GM12864 (cell line): ENCODE data around the gene RGL1.

Experiments used
- DNase-seq: peaks from one replicate; pipeline ENCODE4 v3.0.0-alpha.2; 2011; ENCODE audit warnings: low read depth
- H3K4me3 ChIP-seq: 2 replicates; pipeline ENCODE4 v1.5.1; 2011; ENCODE audit warnings: mild to moderate bottlenecking, low read depth, low read length, control low read depth
- TF ChIP-seq, protein P1 (sequence below): IDR thresholded peaks from 2 replicates; pipeline ENCODE4 v1.5.1; 2011; ENCODE audit warnings: low read depth, mild to moderate bottlenecking, moderate library complexity, low read length, control low read depth, inconsistent platforms; ENCODE audit errors: missing control alignments

RGL1 gene

DNA sequence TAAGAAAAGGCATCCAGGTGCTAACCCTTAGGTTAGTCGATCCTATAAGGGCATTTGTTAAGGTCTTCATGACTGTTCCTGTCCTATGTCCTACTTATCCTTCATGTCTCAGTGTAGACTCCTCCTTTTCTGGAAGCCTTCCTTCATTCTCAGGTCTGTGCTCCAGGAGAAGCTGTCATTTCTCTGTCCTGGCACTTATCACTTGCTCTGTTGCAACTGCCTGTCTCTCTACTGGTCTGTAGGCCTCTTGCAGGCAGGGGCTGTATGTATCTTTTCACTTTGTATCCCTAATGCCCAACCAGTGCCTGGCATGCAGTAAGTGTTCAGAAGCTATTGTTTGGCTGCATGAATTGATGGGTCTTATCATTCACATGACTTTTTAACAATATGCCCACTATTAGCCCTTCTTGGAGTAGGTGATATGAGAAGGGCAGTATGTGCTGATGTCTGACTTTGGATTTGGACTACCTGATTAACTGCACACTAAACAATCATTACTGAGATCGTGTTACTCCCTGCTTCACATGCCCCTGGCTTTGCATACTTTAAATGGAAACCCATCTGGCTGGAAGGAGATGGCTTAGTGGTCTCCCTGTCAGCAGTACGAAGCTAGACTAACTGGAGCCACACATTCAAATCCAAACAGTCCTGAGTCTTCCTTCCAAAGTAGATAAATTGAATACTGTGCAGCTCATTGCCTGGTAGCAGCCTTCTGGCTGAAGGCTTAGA, 88.8 kb downstream of the RGL1 start:
- no peak for DNase-seq
- TF ChIP-seq, protein P1, sequence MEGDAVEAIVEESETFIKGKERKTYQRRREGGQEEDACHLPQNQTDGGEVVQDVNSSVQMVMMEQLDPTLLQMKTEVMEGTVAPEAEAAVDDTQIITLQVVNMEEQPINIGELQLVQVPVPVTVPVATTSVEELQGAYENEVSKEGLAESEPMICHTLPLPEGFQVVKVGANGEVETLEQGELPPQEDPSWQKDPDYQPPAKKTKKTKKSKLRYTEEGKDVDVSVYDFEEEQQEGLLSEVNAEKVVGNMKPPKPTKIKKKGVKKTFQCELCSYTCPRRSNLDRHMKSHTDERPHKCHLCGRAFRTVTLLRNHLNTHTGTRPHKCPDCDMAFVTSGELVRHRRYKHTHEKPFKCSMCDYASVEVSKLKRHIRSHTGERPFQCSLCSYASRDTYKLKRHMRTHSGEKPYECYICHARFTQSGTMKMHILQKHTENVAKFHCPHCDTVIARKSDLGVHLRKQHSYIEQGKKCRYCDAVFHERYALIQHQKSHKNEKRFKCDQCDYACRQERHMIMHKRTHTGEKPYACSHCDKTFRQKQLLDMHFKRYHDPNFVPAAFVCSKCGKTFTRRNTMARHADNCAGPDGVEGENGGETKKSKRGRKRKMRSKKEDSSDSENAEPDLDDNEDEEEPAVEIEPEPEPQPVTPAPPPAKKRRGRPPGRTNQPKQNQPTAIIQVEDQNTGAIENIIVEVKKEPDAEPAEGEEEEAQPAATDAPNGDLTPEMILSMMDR = no peak
- no peak overlapping the region for H3K4me3 ChIP-seq

DNA sequence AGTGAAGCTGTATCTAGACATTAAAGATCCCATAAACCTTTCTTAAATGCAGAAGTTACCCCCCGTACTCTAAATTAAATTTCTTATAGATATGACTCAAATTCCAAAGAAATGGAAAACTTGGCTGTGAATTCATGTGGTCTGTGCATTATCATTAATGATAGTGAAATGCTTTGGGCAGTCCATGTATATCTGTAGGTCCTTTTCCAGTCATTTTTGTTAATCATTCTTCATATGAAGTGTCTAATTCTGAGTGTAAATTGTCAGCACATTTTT, 89.3 kb downstream of the RGL1 start:
- no peak for DNase-seq
- no peak overlapping the region for H3K4me3 ChIP-seq
- TF ChIP-seq, protein P1 = no peak

- no peak overlapping the region for H3K4me3 ChIP-seq
- DNase-seq = no peak
- TF ChIP-seq, protein P1 = no peak
Measured at GRCh38 chr1:183896466-183897048, 91.6 kb downstream of the RGL1 start.

GRCh38 chr1:183898001-183898396, 93.1 kb downstream of the RGL1 start:
- peak overlapping the region; percentile 6; the same call in 1 of the 2 replicates for H3K4me3 ChIP-seq
- TF ChIP-seq, protein P1 = no peak

DNA sequence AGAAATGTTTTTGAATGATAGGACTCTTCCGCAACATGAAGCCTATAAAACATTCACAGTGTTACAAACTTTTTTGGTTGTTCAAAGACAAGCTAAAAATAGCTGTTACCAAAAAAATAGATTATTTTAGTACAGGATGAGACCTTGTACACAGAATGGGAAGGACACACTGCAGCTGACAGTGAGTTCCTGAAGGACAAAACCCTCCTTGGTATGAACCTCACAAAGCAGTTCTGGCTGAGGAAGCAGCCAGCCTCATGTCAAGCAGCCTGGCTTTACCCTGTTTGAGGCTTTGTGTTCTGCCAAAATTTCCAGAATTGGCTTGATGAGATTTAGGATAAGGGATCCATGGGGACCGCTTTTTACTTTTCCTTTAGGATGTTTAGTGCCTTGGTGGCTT, 93.7 kb downstream of the RGL1 start:
- DNase-seq = no peak
- TF ChIP-seq, protein P1 = no peak
- H3K4me3 ChIP-seq = no peak overlapping the region

More at GRCh38 chr1:183898001-183898396, 93.1 kb downstream of the RGL1 start:
- DNase-seq = no peak

GRCh38 chr1:183901748-183902330, 96.9 kb downstream of the RGL1 start:
- no peak for DNase-seq
- H3K4me3 ChIP-seq = no peak overlapping the region
- TF ChIP-seq, protein P1 = no peak

GRCh38 chr1:183903101-183903500, 98.2 kb downstream of the RGL1 start:
- DNase-seq = no peak
- no peak overlapping the region for H3K4me3 ChIP-seq
- TF ChIP-seq, protein P1 = no peak
